Heart left ventricle (tissue), 16 donors: ENCODE results near the gene PSMD11. TPM values are rescaled to one million over a fixed set of nuclear protein-coding genes. Genes with fewer than 3 reads are reported as not detected.

Experiments used
- ATAC-seq, 4 donors: fragments of 200-7000 bp; cut with Tn5 transposase; one replicate each; pipeline ENCODE4 v1.9.1; 2020 to 2022; ENCODE audit warnings: moderate library complexity in 4 of 4, mild to moderate bottlenecking in 3 of 4, moderate number of reproducible peaks in 1 of 4
- DNase-seq, 5 donors: peaks; one replicate each; pipeline ENCODE4 v3.0.0-alpha.2; 2020
- H3K27ac ChIP-seq, 12 donors: fragments of 200-600 bp; sonication (generic) in 4 of 12; one replicate each; pipeline versions ENCODE4 v1.5.0 to v1.8.0; 2016 to 2022; ENCODE audit warnings: mild to moderate bottlenecking in 2 of 12
- H3K27me3 ChIP-seq, 9 donors: fragments of 200-600 bp; sonication (generic) in 2 of 9; one replicate each; pipeline versions ENCODE4 v1.5.1 to v1.8.0; 2016 to 2022; ENCODE audit warnings: mild to moderate bottlenecking in 3 of 9
- H3K36me3 ChIP-seq, 9 donors: fragments of 200-600 bp; sonication (generic) in 2 of 9; one replicate each; pipeline versions ENCODE4 v1.5.0 to v1.8.0; 2018 to 2022; ENCODE audit warnings: mild to moderate bottlenecking in 2 of 9
- H3K4me1 ChIP-seq, 12 donors: fragments of 200-600 bp; sonication (generic) in 4 of 12; one replicate each; pipeline versions ENCODE4 v1.5.0 to v1.8.0; 2016 to 2022; ENCODE audit warnings: mild to moderate bottlenecking in 3 of 12
- H3K4me3 ChIP-seq, 12 donors: fragments of 200-600 bp; sonication (generic) in 4 of 12; one replicate each; pipeline versions ENCODE4 v1.5.0 to v1.8.0; 2017 to 2022; ENCODE audit warnings: mild to moderate bottlenecking in 9 of 12, moderate library complexity in 4 of 12
- H3K9me3 ChIP-seq, 12 donors: fragments of 200-600 bp; sonication (generic) in 4 of 12; one replicate each; pipeline versions ENCODE4 v1.5.0 to v1.8.0; 2016 to 2022; ENCODE audit warnings: mild to moderate bottlenecking in 1 of 12
- CTCF ChIP-seq, 12 donors: fragments of 200-600 bp; sonication (generic) in 4 of 12; IDR thresholded peaks; one replicate each; pipeline versions ENCODE4 v1.5.0 to v1.8.0; 2018 to 2022; ENCODE audit warnings: antibody characterized with exemption in 12 of 12, mild to moderate bottlenecking in 5 of 12
- POLR2A ChIP-seq, 2 donors: fragments of 450-650 bp; IDR thresholded peaks; one replicate each; pipeline ENCODE4 v1.6.1; 2017; ENCODE audit warnings: antibody characterized with exemption in 2 of 2, mild to moderate bottlenecking in 2 of 2, moderate library complexity in 2 of 2
- whole genome bisulfite sequencing, 4 donors: extraction: QIAGEN DNeasy Blood & Tissue Kit in 2 of 4; methylation state at CpG; one replicate each; pipeline versions ENCODE4 v1.1.5 to v1.1.7; 2013 to 2018; 5-methylcytosine and 5-hydroxymethylcytosine counted together
- intact Hi-C, 10 donors: fragments of 100-400 bp; cut with DNase I; formaldehyde crosslinking; loops; one replicate each; pipeline versions ENCODE4 v1.11.1 to v1.14.2; 2022
- polyA plus RNA-seq, 2 donors: library from polyadenylated mRNA; stranded (reverse); fragments of 200-250 nt; gene quantifications; one replicate each; pipeline ENCODE4 v1.2.3, GENCODE V29; 2013
- total RNA-seq, 9 donors: library from RNA; depleted of rRNA in 2 of 9; stranded (reverse); fragments of >200 nt in 2 of 9; fragmentation: NEBNext Ultra II Directional in 3 of 9; extraction: Animal tissue kit (Norgen Biotek cat#: 25700) in 3 of 9; gene quantifications; one replicate each; pipeline versions ENCODE4 v1.1.0 to v1.2.4, GENCODE V29; 2016 to 2023
- donor health status: ischemic (EF 13 %, LVEDD 7.1; RV severe dilation, severe dysfunction).
- donor health status: healthy with polysubstance abuse.
- donor health status: DM: no; HTN: yes; CAD: no.
- donor health status: DM: no; HTN: no; CAD: no.
- donor health status: ischemic (EF 25% LVEDD 6.9; RV normal size, moderate dysfunction).
- donor health status: ischemic (EF 25% LVEDD 5.7; RV mildly dilated, moderate dysfunction).
- donor health status: healthy.
- donor health status: DM: yes; HTN: yes; CAD: no.
- donor health status: ischemic (EF 35%, LVEDD 5.7; RV mildly dilated, moderate dysfunction).
- donor health status: nonischemic (EF 11% LVEDD 7.7; RV severe dilation, severe dysfunction).
- donor health status: DM: yes; HTN: yes; CAD: no.
- donor health status: PGD.
- donor health status: ischemic (EF 29% LVEDD 5.4; RV normal size, mild dysfunction).
- donor health status: nonischemic (EF 23%, LVEDD 6.1; RV moderate dilation, normal function).

The PSMD11 gene
- total and polyA plus RNA-seq, 11 donors: 52.7 to 94.8 (median 72.8) TPM

- no peaks in the 10 kb centered on the region for H3K36me3 ChIP-seq
- TF ChIP-seq CTCF (IDR thresholded peaks at IDR 0.05) (no peak), POLR2A (IDR thresholded peaks at IDR 0.05) (no peak)
- H3K4me1 ChIP-seq: peaks cover 0 to 22% (median 12%) of the 10 kb centered on the region in 12 donors
- no peak for DNase-seq
- H3K27me3 ChIP-seq: no peaks in the 10 kb centered on the region
- H3K9me3 ChIP-seq: no peaks in the 10 kb centered on the region
- intact Hi-C loops: loop anchor here in 2 of 10 donors (10.0 kb wide), 2 partner anchors 50 to 60 kb away; no protein-coding TSS in a partner anchor
- no peak for ATAC-seq
- no peak overlapping the region for H3K4me3 ChIP-seq
- no peak overlapping the region for H3K27ac ChIP-seq
- 15 to 26% (median 22%) methylated on average over 4 of the region's 4 CpGs for WGBS, 4 donors
Observed at GRCh38 chr17:32525122-32525521, 80.8 kb downstream of the PSMD11 start.

GRCh38 chr17:32527146-32527545 lies 82.8 kb downstream of the PSMD11 start:
- TF ChIP-seq CTCF (IDR thresholded peaks at IDR 0.05): no peak
- no peak for TF ChIP-seq POLR2A (IDR thresholded peaks at IDR 0.05)
- WGBS, 4 donors: 96 to 99% (median 97%) methylated on average over 4 of the region's 4 CpGs
- DNase-seq: no peak
- Histone ChIP-seq H3K27ac (no peak overlapping the region), H3K27me3 (no peaks in the 10 kb centered on the region), H3K36me3 (no peaks in the 10 kb centered on the region), H3K9me3 (no peaks in the 10 kb centered on the region), H3K4me1 (peaks cover 0 to 12% (median 5%) of the 10 kb centered on the region in 12 donors), H3K4me3 (no peak overlapping the region)
- no peak for ATAC-seq
- intact Hi-C loops: loop anchor here in 2 of 10 donors (10.0 kb wide), 2 partner anchors 48 to 62 kb away; no protein-coding TSS in a partner anchor

GRCh38 chr17:32528825-32529224 lies 84.5 kb downstream of the PSMD11 start:
- Histone ChIP-seq H3K36me3 (no peaks in the 10 kb centered on the region), H3K9me3 (no peaks in the 10 kb centered on the region), H3K4me1 (peaks cover 0 to 12% (median 5%) of the 10 kb centered on the region in 12 donors), H3K27ac (no peak overlapping the region), H3K27me3 (no peaks in the 10 kb centered on the region), H3K4me3 (no peak overlapping the region)
- ATAC-seq (no peak), DNase-seq (no peak)
- intact Hi-C loops: loop anchor here in 2 of 10 donors (10.0 kb wide), 2 partner anchors 46 to 64 kb away; no protein-coding TSS in a partner anchor
- 91 to 93% (median 92%) methylated on average over 7 of the region's 7 CpGs for WGBS, 4 donors
- no peak for TF ChIP-seq CTCF (IDR thresholded peaks at IDR 0.05)
- no peak for TF ChIP-seq POLR2A (IDR thresholded peaks at IDR 0.05)

GRCh38 chr17:32529604-32530003 lies 85.3 kb downstream of the PSMD11 start:
- peaks cover 0 to 12% (median 5%) of the 10 kb centered on the region in 12 donors for H3K4me1 ChIP-seq
- no peaks in the 10 kb centered on the region for H3K27me3 ChIP-seq
- no peak for DNase-seq
- no peak overlapping the region for H3K27ac ChIP-seq
- WGBS, 4 donors: 35 to 47% (median 41%) methylated on average over 9 to 10 of the region's 10 CpGs
- ATAC-seq: no peak
- no peaks in the 10 kb centered on the region for H3K36me3 ChIP-seq
- H3K4me3 ChIP-seq: no peak overlapping the region
- no peak for TF ChIP-seq CTCF (IDR thresholded peaks at IDR 0.05)
- no peak for TF ChIP-seq POLR2A (IDR thresholded peaks at IDR 0.05)
- no peaks in the 10 kb centered on the region for H3K9me3 ChIP-seq
- intact Hi-C loops: loop anchor here in 2 of 10 donors (10.0 kb wide), 2 partner anchors 45 to 65 kb away; no protein-coding TSS in a partner anchor

Other genes with a start within 250 kb of the PSMD11 start
- 1 to 10 TPM in 3 of 9 donors, under 1 TPM in 6; 0.05 to 3.8 (median 0.36) TPM for gene RHBDL3, start 178.7 kb upstream of the PSMD11 start, total RNA-seq
- 1 to 10 TPM in 1 of 2 donors, under 1 TPM in 1; 0.25 to 4.8 TPM for gene RHBDL3, start 178.7 kb upstream of the PSMD11 start, polyA plus RNA-seq
- 10 to 100 TPM in 8 of 9 donors, 1 to 10 TPM in 1; 7.9 to 24.1 (median 17.5) TPM for gene C17orf75, start 102.3 kb upstream of the PSMD11 start, total RNA-seq
- gene C17orf75, start 102.3 kb upstream of the PSMD11 start, polyA plus RNA-seq: 10 to 100 TPM; 12.2 to 12.5 TPM
- 100 to 1,000 TPM in 1 of 9 donors, 10 to 100 TPM in 8; 59.4 to 108 (median 81.7) TPM for gene ZNF207, start 94.4 kb upstream of the PSMD11 start, total RNA-seq
- 10 to 100 TPM; 42.5 to 67.5 TPM for gene ZNF207, start 94.4 kb upstream of the PSMD11 start, polyA plus RNA-seq
- 1 to 10 TPM in 8 of 9 donors, under 1 TPM in 1; 1.00 to 2.9 (median 1.5) TPM for gene CDK5R1, start 42.5 kb downstream of the PSMD11 start, total RNA-seq
- gene CDK5R1, start 42.5 kb downstream of the PSMD11 start, polyA plus RNA-seq: 1 to 10 TPM in 1 of 2 donors, under 1 TPM in 1; 0.57 to 2.0 TPM